Dermis blood vessel endothelial cell (primary cell): ENCODE measurements around the gene ATG16L2. TPM values are rescaled to one million over a fixed set of nuclear protein-coding genes. Genes with fewer than 3 reads are reported as not detected.
A peak's percentile ranks its signal among the peaks of the same experiment; 100 is the strongest.

ENCODE experiments used
- DNase-seq: peaks from one replicate; pipeline ENCODE4 v3.0.0; 2010
- total RNA-seq: library from RNA; depleted of rRNA; stranded (reverse); fragments of >200 nt; gene quantifications from 2 replicates; pipeline ENCODE4 v1.2.3, GENCODE V29; 2014

The ATG16L2 gene
- 6.5 and 22.1 TPM in 2 replicates for total RNA-seq

- DNase-seq = peak; percentile 92
These were observed at the start of gene ATG16L2 for GRCh38 chr11:72814286-72815109. ATG16L2 (plus strand) TSS chr11:72814411; CDS start chr11:72814446, 35 bp downstream.

DNA sequence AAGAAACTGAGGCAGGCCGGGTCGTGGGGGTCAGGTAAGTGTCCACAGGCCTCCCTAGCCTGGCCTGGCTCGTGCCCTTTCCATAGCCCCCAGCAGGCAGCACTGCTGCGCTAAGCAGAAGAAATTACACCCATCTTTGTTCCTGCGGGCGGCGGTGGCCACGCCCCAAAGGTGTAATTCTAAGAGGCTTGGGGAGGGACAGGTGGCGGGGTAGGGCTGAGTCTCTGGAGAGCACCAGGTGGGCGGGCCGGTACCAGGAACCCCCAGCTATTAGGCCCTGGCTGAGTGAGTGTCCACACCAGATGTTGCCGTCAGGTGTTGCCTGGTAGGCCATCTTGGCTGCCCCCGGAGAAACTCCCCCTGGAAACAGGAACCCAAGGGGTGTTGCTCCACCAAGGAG is 49.7 kb upstream of the ATG16L2 start:
- no peak for DNase-seq

GRCh38 chr11:72766152-72766902 is 47.9 kb upstream of the ATG16L2 start:
- no peak for DNase-seq

- no peak for DNase-seq
These were observed 46.8 kb upstream of the ATG16L2 start for GRCh38 chr11:72767203-72768062.

- no peak for DNase-seq
These were observed 45.6 kb upstream of the ATG16L2 start for GRCh38 chr11:72768581-72768980.

DNA sequence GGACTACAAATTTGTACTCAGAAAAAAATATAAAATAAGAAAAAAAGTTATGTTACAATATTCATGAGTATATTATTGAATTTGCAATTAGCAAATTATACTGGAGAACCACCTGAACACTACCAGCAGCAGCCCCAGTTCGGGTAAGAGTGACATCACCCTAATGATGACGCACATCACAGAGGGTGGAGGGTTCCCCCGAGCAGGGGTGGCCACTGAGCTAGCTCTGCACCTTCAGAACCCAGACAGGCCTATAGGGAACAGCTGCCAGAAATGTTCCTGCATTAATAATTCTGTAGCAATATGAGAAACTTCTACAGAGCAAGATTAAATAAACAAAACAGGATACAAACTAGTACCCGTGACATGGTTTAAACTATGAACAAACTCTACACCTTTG is 44.5 kb upstream of the ATG16L2 start:
- no peak for DNase-seq

- DNase-seq = no peak
These were observed 43.4 kb upstream of the ATG16L2 start for GRCh38 chr11:72770799-72771198.

- DNase-seq = no peak
These were observed 42.7 kb upstream of the ATG16L2 start for GRCh38 chr11:72771507-72771906.

DNA sequence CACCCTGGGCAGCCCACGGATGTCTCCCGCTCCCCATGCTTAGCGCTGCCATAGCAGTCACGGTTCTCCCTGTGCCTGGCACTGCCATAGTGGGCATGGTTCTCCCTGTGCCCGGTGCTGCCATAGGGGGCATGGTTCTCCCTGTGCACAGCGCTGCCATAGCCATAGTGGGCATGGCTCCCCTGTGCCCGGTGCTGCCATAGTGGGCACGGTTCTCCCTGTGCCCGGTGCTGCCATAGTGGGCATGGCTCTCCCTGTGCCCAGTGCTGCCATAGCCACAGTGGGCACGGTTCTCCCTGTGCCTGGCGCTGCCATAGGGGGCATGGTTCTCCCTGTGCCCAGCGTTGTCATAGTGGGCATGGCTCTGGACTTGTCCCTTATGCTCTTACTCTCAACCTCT is 42.2 kb upstream of the ATG16L2 start:
- DNase-seq = no peak

GRCh38 chr11:72773291-72773690 is 40.9 kb upstream of the ATG16L2 start:
- DNase-seq = peak; percentile 39

GRCh38 chr11:72773696-72774095 is 40.5 kb upstream of the ATG16L2 start:
- no peak for DNase-seq

- DNase-seq = no peak
These were observed 39.7 kb upstream of the ATG16L2 start for GRCh38 chr11:72774499-72774898.

GRCh38 chr11:72775288-72776110 is 38.7 kb upstream of the ATG16L2 start:
- no peak for DNase-seq

GRCh38 chr11:72776117-72776843 is 37.9 kb upstream of the ATG16L2 start:
- no peak for DNase-seq

GRCh38 chr11:72776844-72777754 is 37.1 kb upstream of the ATG16L2 start:
- DNase-seq = no peak

- DNase-seq = no peak
These were observed 36.4 kb upstream of the ATG16L2 start for GRCh38 chr11:72777755-72778278.

DNA sequence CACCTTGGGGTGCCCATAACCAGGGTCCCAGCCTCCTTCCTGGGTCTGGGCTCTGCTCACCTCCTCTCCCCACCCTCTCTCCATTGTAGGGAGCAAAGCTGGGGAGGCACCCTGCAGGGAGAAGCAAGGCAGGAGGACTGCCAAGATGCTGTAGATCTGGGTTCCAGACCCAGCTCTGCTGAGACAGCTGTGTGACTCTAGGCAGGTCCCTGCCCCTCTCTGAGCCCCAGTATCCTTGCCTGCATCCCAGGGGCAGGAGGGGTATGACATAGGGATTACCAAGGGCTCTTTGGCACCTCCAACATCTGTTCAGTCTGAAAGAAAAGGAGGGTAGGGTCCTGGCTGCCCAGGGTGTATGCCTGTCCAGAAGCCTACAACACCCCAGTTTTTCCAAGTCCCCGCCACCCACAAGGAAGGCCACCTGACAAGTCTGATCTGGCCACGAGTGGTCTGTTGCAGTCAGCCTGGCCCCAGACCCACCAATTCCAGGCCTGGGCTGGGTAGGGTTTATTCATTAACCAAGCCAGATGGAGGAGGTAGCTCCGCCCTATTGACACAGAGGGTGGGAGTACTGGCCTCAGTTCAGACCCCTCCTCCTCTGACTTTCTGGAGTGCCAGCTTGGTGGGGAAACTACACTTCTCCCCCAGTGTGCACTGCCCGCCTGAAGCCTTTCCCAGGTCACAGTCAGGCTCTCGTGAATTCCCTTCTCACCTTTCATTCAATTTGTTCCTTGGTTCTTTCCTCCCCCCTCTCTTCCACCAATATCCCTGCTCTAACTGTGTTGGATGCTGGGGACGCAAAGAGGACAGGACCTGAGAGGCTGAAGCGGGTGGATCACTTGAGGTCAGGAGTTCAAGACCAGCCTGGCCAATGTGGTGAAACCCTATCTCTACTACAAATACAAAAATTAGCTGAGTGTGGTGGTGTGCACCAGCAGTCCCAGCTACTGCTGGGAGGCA is 35.4 kb upstream of the ATG16L2 start:
- no peak for DNase-seq

GRCh38 chr11:72779495-72780128 is 34.6 kb upstream of the ATG16L2 start:
- DNase-seq = no peak
